Fibroblast of skin of back (primary cell): ENCODE results near the gene WT1.

Experiments used
- DNase-seq: peaks from one replicate; pipeline ENCODE4 v3.0.0-alpha.2; 2013

WT1 gene

DNA sequence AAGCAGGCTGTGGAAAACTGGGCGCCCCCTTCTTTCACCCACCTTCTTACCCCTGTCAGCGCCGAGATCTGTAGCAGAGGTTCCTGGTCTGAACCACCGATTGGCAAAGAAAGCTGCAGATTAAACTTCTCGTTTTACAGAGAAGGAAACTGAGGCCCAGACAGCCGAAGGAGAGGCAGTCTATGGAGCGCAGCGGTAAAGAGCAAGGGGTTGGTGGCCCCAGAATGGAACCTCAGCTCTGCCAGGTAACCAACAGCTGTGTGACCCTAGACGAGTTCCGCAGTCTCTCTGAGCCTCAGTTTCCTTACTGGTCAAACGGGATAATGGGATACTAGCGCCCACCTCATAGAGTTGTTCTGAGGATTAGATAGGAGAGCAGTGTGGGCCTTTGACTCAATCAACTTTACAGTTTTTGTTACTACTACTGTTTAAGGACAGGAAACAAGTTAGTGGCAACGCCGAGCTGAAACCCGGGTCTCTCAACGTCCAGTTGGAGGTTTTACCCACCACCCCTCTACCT is 3.1 kb upstream of the WT1 start:
- DNase-seq: no peak

DNA sequence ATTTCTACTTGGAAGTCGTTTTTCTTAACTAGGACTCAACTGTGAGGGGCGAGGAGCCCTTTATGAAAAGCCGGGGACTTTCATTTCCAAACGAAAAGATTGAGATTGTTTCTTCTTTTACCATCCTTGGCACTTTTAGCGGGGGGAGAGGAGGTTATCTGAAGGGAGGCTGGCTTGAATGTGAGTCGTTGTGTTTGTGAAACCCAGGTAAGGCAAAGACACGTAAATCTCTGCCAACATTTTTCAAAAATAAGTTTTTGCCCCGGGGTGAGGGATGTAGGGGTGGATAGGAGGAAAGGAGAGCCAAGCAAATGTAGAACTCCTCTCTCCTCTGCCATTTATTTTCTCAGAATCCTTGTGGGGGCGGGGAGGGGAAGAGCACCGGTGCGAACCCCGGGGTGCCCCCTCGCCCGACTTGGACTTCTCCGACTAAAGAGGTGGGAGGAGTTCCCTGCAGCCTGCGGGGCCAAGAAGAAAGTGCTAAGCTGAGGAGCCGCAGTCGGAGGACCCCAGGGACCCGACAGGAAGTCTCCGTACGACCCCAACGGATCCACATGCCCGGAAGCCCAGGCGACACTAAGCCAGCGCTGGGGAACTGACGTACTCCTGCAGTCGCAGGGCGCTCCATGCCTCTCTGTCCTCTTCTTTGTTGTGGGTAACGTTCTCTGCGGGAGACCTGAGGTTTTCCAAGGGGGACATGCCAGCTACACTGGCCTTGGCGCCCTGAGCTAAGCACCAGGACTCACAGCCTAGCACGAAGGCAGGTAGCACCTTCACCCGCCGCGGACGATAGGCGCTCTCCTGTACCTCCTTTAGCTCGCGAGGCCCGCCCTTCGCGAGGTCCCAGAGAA is 2.4 kb upstream of the WT1 start:
- no peak for DNase-seq

DNA sequence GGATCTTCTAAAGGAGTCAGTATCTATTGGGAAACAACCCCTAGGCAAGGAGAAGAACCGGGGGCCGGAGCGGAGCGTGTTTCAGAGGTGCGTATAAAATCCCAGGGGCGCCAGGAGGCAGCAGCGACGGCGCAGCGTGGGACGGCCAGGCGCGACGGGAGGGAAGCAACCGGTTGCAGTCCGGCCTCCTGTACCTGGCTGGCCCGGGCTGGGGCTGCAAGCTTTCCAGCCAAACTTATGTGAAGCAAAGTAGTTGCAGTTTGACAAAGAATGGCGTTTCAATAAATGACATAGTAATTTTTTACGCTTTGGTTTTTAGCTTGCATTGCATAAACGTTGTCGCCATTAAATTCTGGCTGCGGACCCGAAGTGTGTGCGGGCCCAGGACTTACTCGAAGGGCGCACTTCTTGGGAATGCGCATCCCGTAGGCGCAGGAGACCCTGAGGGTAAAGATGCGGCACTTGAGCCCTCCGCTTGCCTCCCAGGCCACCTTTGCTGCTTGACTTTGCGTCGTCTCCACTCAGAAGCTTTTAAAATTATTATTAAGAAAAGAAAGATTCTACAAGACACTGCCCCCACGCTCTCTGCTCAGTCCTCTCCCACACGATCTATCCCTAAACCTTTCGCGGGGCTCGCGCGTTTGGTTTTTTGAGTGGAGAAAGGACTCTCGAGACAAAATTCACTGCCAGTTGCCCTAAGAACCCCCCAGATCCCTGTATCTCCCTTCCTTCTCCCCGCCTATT is 1.6 kb upstream of the WT1 start:
- no peak for DNase-seq

DNA sequence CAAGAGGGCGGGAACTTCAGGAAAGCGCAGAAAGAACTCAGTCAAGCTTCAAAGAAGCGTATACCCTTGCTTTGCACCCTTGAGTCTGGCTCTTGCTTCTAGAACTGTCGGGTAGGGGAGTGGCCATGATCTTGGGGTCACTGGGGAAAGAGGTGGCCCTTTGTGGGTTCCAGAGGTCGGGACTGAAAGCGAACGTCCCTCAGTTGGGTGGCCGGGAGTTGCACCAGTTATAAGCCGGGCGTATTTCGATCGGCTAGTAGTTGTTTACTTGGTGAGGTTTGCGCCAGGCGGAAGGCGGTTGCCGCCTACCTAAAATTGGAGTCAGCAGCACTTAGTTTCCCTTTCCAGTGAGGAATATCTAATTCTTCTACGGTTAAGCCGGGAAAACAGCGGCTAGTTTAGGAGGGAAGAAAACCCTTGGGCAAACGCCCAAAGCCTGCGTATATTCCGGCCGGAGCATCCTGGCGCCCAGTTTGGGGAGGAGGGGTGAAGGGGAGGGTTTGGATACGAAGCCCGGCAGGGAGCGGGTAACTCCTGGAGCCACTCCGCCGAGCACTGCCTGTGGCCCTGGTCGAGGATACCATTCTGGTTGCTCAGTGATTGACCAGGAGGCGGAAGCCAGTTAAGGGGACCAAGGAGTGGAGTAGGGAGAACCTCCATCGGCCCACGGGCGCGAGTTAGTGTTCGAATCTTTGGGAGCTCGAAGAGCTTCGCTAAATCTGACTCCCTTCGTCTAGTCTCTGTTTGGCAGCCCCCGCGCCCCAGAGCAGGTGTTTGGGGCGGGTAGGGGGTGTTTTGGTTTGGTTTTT is 807 bp upstream of the WT1 start:
- no peak for DNase-seq

DNA sequence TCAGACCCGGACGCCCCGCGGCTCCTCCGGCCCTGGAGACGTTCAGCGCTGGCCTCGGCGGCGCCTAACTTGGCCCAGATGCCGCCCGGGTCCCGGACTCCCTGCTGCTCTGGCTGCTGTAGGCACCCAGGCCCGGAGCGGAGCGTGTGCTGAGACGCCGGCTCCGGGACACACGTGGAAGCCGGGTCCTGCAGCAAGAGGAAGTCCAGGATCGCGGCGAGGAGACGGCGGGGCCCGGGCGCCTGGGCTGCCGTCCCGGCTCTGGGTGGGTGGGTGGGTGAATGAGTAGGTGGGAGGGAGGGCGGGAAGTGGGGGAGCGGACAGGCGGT is 223 bp downstream of the WT1 start:
- no peak for DNase-seq

DNA sequence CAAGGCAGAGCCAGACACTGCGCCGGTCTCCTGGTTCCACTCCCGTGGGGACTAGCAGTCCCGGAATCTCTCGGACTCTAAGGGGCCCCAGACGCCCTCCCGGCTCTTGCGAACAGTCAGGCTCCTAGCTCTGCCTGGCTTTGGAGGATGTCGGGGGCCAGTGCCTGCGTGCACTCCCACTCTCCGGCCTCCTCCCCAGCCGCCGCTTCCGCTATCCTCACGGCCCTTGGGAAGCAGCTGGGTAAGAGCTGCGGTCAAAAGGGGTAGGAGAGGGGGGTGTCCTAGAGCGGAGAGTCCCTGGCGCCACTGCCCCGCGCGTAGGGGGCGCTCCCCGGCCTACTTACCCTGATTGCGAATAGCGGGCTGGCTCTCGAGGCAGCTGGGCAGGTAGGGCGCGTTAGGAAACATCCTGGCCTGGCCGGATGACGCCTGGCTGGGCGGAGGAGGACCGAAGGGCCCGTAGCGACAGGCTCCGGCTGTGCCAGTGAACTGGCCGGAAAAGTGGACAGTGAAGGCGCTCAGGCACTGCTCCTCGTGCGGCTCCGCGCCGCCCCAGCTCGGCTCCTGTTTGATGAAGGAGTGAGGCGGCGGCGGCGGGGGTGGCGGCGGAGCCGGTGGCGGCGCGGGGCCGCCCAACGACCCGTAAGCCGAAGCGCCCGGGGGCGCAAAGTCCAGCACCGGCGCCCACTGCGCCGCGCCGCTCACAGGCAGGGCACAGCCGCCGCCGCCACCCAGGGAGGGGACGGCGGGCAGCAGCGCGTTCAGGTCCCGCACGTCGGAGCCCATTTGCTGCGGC is 785 bp downstream of the WT1 start:
- no peak for DNase-seq

DNA sequence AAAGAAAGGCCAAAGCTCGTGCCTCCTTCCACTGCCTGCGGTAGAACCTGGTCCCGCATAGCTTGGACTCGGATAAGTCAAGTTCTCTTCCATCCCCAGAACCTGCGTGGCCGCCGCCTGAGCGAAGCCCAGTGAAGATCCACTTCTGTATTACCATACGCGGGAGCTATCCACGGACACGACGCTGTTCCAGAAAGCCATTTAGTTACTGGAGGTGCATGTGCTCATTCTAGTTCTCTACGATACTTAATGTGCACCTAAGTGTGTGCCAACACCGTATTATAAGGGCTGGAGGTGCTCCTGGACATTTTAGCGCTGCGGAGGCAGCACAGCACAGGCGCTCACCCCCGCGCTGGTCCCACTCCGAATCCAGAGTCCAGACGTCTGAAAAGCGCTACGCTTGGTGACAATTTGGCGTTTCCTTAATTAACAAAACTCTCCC is 1.4 kb downstream of the WT1 start:
- no peak for DNase-seq

DNA sequence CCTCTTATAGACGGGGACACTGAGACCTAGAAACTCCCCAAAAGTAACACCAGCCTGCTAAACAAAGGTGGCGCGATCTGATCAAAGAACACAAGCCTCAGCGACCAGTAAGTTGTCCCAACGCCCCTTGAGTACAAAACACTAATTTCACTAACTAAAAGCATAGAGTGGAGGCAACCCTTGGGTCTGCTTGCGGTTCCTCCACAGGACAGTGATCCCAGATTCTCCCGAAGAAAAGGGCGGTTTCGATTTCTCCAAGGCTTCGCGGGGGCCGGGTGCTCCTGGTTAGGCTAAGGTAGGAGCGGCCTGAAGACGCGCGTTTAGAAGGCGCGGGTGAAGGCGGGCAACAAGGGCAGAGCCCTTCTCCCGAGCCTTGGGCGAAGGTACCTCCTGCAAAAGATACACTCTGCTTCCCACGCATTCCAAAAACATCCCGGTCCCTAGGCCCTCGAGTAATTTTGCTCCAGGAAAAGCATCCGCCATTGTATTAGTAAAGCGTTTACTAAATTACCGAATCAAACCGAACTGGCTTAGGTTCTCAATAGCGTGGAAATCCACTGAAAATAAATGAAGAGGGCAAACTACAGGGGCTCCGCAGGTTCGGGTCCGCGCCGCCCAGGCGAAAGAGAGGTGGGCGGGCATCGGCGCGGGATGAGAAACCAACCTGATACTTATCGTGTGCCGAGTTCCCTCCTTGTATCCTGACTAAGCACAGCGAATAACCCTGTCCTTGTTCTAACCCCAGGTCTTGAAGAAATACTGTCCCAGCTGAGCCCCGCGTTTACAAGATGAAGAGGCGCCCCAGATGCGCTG is 2.0 kb downstream of the WT1 start:
- no peak for DNase-seq

DNA sequence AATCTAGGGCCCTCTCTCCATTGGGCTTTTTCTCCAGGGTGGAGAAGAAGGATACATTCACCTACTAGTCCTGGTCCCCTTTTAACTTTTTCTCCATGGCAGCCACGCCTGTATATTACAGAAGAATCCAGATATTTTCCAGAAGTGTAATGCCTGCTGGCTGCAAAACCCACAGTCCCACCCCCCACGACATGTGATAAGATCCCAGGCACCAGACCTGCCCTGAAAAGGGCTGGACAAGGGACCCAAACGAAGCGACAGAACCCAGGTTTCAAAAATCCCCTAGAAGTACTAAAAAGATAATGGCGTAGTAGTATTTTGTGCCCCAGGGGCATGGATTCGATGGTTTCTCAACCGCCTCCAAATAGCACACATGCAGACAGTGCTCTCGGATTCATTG is 2.8 kb downstream of the WT1 start:
- no peak for DNase-seq

DNA sequence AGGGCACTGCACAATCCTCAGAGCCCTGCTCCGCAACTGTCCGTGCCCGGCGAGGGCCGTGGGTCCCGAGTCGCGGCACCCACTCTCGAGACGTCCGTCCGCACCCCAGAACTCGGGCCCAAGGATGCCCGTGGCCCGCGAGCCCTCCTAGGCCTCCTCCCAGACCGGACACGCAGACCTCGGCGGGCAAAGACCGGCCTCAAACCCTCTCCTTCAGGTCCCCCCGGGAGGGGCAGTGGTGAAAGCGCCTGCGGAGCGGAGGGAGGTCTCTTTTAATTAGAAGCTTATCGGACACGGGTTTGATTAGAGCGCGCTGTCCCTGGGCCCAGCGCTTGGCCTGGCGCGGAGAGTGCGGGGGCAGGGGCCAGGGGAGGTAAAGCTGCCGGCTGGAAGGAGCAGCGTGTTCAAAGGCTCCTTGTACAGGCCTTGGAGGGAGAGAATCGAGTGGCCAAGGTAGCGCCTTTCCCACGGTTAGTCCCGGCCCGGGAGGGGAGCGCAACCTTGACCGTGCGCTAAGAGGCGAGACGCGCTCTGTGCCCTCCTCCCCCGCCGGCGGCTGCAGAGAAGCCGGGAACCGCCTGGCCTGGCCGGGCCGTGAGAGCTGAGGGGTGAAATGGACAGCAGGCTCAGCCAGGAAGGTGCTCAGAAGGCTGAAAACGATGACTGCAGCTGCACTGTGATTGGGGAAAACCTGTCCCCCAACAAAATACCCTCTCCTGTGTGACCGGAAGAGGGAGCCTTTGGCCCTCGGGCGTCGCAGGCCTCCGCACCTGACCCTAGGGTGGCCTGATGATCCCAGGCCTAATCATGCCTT is 4.6 kb downstream of the WT1 start:
- no peak for DNase-seq

DNA sequence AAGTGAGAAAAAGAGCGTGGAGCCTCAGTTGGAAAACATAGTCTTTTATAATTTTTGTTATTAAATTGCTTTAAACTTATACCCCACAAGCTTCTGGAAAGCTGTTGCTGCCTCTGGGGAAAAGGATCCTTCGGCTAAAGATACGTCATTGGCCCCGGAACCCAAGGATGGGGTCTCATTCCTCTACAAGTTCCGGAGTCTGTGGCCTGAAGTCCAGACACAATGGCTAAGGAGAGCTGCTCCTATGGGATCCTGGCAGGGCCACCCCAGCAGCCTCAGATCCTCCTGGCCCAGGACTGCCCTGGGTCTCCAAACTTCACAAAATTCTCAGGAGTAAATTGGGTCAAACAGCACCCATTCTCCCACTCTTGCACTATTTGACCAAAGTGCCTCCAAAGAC is 5.9 kb downstream of the WT1 start:
- no peak for DNase-seq

DNA sequence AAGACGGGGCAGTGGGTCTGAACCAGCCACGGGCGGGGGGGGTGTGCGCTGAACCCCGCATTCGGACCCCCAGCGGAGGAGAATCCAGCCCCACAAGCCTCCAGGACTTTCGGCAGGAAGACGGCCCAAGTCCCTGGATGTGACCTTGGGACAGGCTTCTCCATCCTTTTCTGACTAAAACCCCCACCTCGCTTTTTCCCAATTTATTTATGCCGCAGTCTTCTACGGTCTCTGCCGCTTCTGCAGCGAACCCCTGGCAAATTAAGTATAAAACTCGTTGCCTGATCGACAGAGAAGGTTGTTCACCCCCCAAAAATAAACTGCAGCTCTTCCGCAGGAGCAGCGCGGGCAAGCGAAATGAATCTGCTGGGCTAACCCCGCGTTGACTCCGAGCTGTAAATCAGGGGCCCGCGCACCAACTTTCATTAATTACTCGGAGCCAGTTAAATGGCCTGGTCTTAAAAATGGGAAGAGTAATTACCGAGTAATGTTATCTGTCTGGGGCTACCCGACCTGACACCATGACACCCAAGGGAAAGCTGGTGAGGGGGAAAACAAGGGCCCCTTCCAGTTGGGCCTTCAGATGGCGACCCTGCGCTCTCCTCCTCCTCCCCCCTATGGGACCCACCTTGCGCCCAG is 6.6 kb downstream of the WT1 start:
- no peak for DNase-seq

DNA sequence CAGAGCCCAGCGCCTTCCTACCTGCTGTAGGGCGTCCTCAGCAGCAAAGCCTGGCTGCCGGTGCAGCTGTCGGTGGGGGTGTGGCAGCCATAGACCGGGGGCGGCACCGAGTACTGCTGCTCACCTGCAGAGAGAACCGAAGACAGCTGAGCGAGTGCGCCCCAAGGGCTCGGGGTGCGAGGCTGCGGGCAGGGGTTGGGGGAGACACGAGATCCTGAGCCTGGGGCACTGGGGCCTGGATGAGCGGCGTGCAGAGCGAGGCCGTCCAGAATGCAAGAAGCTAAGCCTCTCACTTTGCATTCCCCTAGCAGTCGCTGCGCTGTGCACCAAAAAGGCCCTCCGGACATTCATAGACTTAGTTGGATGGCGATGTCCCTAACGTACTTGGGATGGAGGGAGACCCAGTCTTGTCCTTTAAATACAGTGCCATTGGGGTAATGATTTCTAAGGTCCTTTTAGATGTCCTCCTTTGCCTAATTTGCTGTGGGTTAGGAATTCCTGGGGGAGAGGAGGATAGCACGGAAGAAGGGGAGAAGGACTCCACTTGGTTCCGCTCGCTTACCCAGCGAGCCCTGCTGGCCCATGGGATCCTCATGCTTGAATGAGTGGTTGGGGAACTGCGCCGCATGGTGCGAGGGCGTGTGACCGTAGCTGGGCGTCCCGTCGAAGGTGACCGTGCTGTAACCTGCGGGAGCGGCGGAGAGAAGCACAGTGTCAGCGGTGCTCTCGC is 7.2 kb downstream of the WT1 start:
- no peak for DNase-seq

DNA sequence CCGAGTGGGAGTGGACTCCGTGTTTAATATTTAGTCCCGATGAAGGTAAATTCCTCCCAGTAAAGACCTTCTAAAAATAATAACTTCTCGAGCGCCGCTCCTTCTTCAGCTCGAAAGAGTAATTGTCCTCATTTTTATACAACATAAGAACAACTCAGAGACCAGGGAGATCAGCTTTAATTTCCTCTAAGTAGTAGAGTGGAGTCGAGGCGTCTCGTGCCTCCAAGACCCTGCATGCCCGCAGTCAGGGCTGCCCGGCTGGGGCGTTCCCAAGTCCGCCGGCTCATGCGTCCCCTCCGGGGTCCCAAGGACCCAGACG is 7.8 kb downstream of the WT1 start:
- DNase-seq: no peak

DNA sequence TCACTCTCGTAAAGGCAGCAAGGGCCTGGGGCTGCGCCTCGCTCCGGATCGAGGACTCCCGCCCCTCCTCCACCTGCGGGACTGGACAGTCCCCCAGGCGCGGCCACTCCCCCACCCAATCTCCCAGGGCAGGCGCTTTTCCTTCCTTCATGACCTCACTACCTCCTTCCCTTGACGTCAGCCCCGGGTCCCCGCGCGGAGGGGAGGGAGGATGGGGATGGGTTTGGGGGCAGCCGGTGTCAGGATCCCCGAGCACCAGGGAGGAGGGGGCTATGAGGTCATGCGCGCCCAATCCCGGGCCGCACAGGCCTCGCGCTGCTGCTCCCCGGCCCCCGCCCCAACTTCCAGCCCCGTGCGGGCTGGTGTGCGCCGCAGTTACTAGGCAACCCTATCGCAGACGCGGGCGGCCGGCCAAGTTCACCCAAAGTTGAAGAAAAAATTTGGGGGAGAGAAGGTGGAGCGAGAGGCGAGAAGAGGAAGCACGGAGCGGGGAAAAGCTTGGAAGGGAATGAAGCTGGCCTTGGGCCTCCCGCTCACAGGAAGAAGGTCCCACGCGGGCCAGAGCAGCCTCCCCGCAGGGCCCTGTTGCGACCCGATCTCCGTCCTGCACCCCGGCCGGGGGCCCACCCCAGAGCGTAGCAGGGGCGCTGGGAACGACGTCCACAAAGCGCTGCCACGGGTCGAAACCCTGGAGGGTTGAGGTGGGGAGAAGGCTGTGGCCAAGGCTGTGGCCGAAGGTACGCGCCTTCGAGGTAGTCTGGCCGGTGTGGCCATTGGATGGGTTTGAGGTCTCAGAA is 8.3 kb downstream of the WT1 start:
- DNase-seq: no peak

DNA sequence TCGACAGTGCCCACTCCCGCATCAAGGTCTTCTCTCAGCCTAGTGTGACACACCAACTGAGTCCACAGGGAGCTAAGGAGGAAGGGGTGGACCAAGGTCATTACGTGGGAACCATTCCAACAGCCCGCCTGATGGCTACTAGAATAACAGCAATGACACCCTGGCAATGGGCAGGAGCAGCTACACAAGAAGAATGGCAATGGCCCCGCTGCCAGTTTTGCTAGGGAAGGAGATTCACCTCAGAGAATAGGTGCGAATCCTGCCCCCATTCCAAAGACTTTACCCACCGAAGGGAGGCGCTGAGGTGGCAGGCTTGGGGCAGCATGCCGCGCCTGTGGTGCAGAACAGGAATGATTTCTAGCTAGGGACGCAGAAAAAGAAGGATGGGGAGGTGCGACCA is 9.1 kb downstream of the WT1 start:
- DNase-seq: no peak

DNA sequence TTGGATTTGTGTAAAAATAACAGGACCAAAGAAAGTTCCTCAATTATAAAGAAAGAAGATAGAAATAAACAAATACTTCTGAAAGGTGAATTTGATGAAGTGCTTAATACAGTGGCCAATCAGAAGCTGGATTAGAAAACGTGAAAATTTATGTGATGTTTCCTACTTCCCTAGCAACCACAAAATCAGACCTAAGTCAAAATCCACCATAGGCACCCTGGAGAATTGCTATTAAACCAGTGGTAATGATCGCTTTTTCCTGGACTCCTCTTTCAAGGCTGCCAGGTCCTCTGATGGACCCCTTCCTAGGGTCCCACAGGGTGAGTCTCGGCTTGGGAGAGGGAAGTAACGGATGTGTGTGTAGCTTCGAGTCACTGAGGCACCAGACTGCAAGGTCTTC is 9.6 kb downstream of the WT1 start:
- no peak for DNase-seq

DNA sequence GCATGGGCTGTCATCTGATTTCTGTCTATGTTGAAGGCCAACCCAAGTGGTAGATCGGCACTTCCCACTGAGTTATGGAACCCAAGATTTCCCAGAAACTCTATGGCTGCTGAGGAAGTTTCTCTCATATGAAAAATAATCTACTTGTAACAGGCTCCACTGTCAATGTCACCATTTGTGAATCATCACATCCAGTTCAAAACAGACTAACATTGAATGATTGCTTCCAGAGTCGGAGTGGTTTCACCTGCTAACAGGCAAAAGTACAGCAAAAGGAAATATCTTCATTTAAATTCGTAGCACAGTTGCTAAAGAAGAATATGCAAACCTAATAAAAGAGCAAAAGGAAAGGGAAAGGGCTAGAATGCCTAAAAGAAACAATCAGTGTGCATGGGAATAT is 12.8 kb downstream of the WT1 start:
- DNase-seq: no peak

DNA sequence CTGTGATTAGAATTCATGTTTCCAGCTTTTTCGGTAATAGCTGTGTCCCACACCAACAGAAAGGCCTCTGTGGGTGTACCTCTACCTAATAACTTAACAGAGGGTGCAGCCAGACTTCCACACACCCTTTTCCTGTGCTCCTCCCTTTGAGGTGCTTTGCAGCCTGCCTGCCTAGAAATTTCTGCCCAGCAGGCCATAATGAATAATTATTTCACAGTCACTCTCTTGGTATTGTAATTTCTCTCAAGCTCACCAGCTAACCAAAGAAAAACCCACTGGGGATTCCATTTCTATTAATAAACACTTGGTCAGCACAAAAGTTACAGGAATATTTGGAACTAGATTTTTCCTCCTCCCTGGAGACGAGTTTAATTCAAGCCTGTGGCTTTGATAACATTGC is 13.3 kb downstream of the WT1 start:
- DNase-seq: no peak
